ENCODE results near the gene ITPKC.

DNA sequence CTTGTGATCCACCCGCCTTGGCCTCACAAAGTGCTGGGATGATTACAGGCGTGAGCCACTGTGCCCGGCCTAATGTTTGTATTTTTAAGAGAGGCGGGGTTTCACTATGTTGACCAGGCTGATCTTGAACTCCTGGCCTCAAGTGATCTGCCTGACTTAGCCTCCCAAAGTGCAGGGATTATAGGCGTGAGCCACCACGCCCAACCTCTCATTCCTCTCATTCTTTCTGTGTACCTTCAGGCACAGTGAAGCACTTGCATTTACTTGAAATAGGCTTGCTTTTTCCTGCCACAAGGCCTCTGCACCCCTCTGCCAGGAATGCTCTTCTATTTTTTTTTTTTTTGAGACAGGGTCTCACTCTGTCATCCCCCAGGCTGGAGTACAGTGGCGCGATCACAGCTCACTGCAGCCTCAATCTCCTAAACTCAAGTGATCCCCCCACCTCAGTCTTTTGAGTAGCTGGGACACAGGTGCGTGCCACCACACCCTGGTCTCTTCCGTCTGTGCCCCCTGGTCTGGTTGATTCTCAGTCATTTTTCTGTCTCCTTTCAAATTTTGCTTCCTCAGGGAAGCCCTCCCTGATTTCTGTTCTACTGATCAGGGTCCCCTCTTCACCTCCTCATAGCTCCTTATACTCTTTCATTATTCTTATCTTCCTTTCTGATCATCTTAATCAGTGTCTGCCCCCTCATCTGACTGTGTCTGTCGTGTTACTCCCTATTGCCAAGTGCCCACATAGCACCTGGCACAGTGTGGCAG, 18.3 kb downstream of the ITPKC start:
- TF ChIP-seq POLR2A (IDR thresholded peaks at IDR 0.05), result no peak
- TF ChIP-seq, protein P1, sequence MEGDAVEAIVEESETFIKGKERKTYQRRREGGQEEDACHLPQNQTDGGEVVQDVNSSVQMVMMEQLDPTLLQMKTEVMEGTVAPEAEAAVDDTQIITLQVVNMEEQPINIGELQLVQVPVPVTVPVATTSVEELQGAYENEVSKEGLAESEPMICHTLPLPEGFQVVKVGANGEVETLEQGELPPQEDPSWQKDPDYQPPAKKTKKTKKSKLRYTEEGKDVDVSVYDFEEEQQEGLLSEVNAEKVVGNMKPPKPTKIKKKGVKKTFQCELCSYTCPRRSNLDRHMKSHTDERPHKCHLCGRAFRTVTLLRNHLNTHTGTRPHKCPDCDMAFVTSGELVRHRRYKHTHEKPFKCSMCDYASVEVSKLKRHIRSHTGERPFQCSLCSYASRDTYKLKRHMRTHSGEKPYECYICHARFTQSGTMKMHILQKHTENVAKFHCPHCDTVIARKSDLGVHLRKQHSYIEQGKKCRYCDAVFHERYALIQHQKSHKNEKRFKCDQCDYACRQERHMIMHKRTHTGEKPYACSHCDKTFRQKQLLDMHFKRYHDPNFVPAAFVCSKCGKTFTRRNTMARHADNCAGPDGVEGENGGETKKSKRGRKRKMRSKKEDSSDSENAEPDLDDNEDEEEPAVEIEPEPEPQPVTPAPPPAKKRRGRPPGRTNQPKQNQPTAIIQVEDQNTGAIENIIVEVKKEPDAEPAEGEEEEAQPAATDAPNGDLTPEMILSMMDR (IDR thresholded peaks at IDR 0.05), result no peak
